Measurements from ENCODE around the gene NANS. TPM values are rescaled to one million over a fixed set of nuclear protein-coding genes. Genes with fewer than 3 reads are reported as not detected.

NANS gene, protein sequence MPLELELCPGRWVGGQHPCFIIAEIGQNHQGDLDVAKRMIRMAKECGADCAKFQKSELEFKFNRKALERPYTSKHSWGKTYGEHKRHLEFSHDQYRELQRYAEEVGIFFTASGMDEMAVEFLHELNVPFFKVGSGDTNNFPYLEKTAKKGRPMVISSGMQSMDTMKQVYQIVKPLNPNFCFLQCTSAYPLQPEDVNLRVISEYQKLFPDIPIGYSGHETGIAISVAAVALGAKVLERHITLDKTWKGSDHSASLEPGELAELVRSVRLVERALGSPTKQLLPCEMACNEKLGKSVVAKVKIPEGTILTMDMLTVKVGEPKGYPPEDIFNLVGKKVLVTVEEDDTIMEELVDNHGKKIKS
- total RNA-seq (2021) (74.6 and 84.9 TPM in 2 replicates), Bru-seq, nascent RNA (percentile 89 among the genes with signal in this experiment), BruChase-seq, experiment 1, labeled RNA remaining after a 2-hour chase (percentile 72 among the genes with signal in this experiment), BruChase-seq, experiment 2, labeled RNA remaining after a 6-hour chase (percentile 82 among the genes with signal in this experiment)
- long read RNA-seq, transcript NANS-201 (6 exons, 1,170 nt): major isoform, 102 of 120 reads
- long read RNA-seq, partial matches to known transcripts: 14 of 120 reads
- long read RNA-seq, other reads (novel, unspliced or antisense): 4 of 120 reads

DNA sequence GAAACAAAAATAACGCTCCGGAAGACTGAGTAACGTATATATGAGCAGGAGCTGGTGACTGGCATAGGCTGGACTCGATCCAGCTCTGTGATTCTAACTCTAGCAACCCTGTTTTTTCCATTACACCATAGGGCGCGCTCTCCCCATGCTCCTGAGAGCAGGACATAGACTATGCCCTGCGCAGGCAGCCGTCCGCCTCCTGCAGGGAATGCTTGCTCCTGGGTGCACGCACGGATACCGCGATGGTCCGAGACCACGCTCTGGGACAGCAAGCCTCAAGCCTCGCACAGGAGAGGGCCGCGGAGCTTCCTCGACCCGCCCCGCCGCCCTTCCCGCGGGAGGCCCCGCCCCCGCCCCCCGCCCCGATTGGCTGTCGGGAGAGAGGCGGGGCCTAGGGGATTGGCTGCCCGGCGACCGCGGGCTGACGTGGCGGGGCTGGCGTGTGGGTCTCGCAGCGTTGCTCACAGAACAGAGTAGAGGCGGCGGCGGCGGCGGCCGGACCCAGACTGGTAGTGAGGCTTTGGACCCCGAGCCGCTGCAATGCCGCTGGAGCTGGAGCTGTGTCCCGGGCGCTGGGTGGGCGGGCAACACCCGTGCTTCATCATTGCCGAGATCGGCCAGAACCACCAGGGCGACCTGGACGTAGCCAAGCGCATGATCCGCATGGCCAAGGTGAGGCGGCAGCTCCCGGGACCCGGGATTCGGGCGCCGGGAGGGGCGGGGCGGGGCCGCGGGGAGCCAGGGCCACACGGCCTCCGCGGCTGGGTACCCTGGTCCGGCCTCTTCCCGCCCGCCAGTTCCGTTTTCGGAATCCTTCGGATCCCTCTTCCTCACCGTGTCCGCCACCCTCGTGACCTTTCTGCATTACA, at the start of gene NANS:
Gene NANS, plus strand, starts transcription at position 464 of the 869 bp plus-strand sequence. Its CDS starts 77 bp downstream, at position 541.
- intact Hi-C loops (cut with micrococcal nuclease; ENCODE audit: unreplicated experiment): loop anchor here (2.0 to 10.0 kb wide), 4 partner anchors 74 to 748 kb away; partner anchors contain the start of genes ANP32B, GALNT12 and TRMO
- TF ChIP-seq CTCF (conservative IDR thresholded peaks at IDR 0.05) (no peak), EZH2 (IDR thresholded peaks at IDR 0.05; ENCODE audit: low read depth) (no peak)
- BruUV-seq (replicated peaks): no TSS peak

GRCh38 chr9:98007251-98007928, 49.1 kb upstream of the NANS start:
- peak in 1 of 2 experiments; percentile 51 for DNase-seq
- CTCF ChIA-PET: no interaction called here

More for the DNA sequence above, at the start of gene NANS:
- H3K4me1 ChIP-seq (replicated peaks; ENCODE audit: insufficient read depth): peaks cover 21% of the 10 kb centered on the region
- peak within 1 kb of the TSS; percentile 83 for H2AFZ ChIP-seq
- ChIA-PET CTCF (interaction anchor here (0.6 to 2.0 kb wide), 5 partner anchors 22 to 133 kb away, joined by 3 to 22 read pairs (median 6); partner anchors contain the start of gene TRMO), POLR2A (ENCODE audit: unreplicated experiment) (interaction anchor here (0.6 to 0.9 kb wide), 12 partner anchors 17 to 500 kb away, joined by 3 to 18 read pairs (median 4); partner anchors contain the start of genes TBC1D2 and TRMO)
- H4K20me1 ChIP-seq (ENCODE audit: insufficient read depth): 0 out of 2 replicates have a peak, but pooled peaks cover 3% of the 10 kb centered on the region
- H3K9me3 ChIP-seq (ENCODE audit: insufficient read depth, low read depth): no peaks in the 10 kb centered on the region
- peak within 1 kb of the TSS; percentile 66 for H3K4me3 ChIP-seq
- peaks cover 41% of the 10 kb centered on the region for H3F3A ChIP-seq (ENCODE audit: insufficient read depth, low read depth)
- H3K27me3 ChIP-seq (ENCODE audit: insufficient read depth, low read depth): no peaks in the 10 kb centered on the region
- no peaks in the 10 kb centered on the region for H3K9me2 ChIP-seq (ENCODE audit: insufficient read depth)
- peak; percentile 91 to 96 for DNase-seq
- peak within 1 kb of the TSS; percentile 67 for H3K27ac ChIP-seq
- H3K79me2 ChIP-seq (ENCODE audit: low read depth): peaks cover 40% of the 10 kb centered on the region
- peaks cover 4% of the 10 kb centered on the region; the same call in 1 of the 2 replicates for H3K36me3 ChIP-seq (ENCODE audit: low read depth)
- H3K4me2 ChIP-seq: peak within 1 kb of the TSS; percentile 81

More at GRCh38 chr9:98007251-98007928, 49.1 kb upstream of the NANS start:
- no peaks in the 10 kb centered on the region for H3K4me1 ChIP-seq (replicated peaks; ENCODE audit: insufficient read depth)
- intact Hi-C loops (cut with micrococcal nuclease; ENCODE audit: unreplicated experiment): no loop called here
- H3F3A ChIP-seq (ENCODE audit: insufficient read depth, low read depth): peaks cover 68% of the 10 kb centered on the region
- POLR2A ChIA-PET (ENCODE audit: unreplicated experiment): interaction anchor here (0.6 kb wide), 1 partner anchor 18 kb away, joined by 11 read pairs; no protein-coding TSS in a partner anchor
- H3K4me3 ChIP-seq: no peak overlapping the region
- H3K27ac ChIP-seq: no peak overlapping the region
- H3K36me3 ChIP-seq (ENCODE audit: low read depth): peaks cover 78% of the 10 kb centered on the region
- no peaks in the 10 kb centered on the region for H3K9me2 ChIP-seq (ENCODE audit: insufficient read depth)
- H3K4me2 ChIP-seq: no peak overlapping the region
- peaks cover 55% of the 10 kb centered on the region for H3K79me2 ChIP-seq (ENCODE audit: low read depth)
- TF ChIP-seq EZH2 (IDR thresholded peaks at IDR 0.05; ENCODE audit: low read depth): no peak
- no peak for TF ChIP-seq CTCF (conservative IDR thresholded peaks at IDR 0.05)
- BruUV-seq (replicated peaks): no TSS peak
- no peaks in the 10 kb centered on the region for H3K27me3 ChIP-seq (ENCODE audit: insufficient read depth, low read depth)
- H3K9me3 ChIP-seq (ENCODE audit: insufficient read depth, low read depth): no peaks in the 10 kb centered on the region
- peaks cover 67% of the 10 kb centered on the region for H4K20me1 ChIP-seq (ENCODE audit: insufficient read depth)
- H2AFZ ChIP-seq: no peak overlapping the region
